Measurements from ENCODE around the gene BAZ2B.

BAZ2B gene

GRCh38 chr2:159650574-159650973 lies 34.2 kb upstream of the BAZ2B start:
- Histone ChIP-seq H3K4me2 (ENCODE audit: low read depth, low read length, poor library complexity, severe bottlenecking) (no peak overlapping the region), H3K27me3 (ENCODE audit: insufficient read depth, low read length, poor library complexity, severe bottlenecking) (no peaks in the 10 kb centered on the region), H3K4me1 (ENCODE audit: insufficient read depth, low read length, poor library complexity, severe bottlenecking) (no peaks in the 10 kb centered on the region), H3K9me2 (replicated peaks; ENCODE audit: low read depth, low read length) (no peaks in the 10 kb centered on the region), H3K36me3 (ENCODE audit: insufficient read depth, low read length) (no peaks in the 10 kb centered on the region), H3K9ac (ENCODE audit: low read depth, low read length, poor library complexity, severe bottlenecking) (no peak overlapping the region), H4K20me1 (ENCODE audit: insufficient read depth, low read length, poor library complexity, severe bottlenecking) (no peaks in the 10 kb centered on the region), H3K9me3 (ENCODE audit: insufficient read depth, low read depth, low read length) (peaks cover 4% of the 10 kb centered on the region; the same call in 1 of the 2 replicates), H3K4me3 (ENCODE audit: low read length, poor library complexity, severe bottlenecking) (no peak overlapping the region), H3K79me2 (ENCODE audit: insufficient read depth, low read length) (no peaks in the 10 kb centered on the region), H2AFZ (ENCODE audit: low read length) (no peak overlapping the region), H3F3A (ENCODE audit: low read depth) (no peaks in the 10 kb centered on the region)
- TF ChIP-seq CTCF (conservative IDR thresholded peaks at IDR 0.05; ENCODE audit: low read length) (no peak), EZH2phosphoT487 (IDR thresholded peaks at IDR 0.05; ENCODE audit: borderline replicate concordance) (no peak)

- no peak for TF ChIP-seq EZH2phosphoT487 (IDR thresholded peaks at IDR 0.05; ENCODE audit: borderline replicate concordance)
- TF ChIP-seq CTCF (conservative IDR thresholded peaks at IDR 0.05; ENCODE audit: low read length), result no peak
- no peak overlapping the region for H2AFZ ChIP-seq (ENCODE audit: low read length)
These were observed 32.3 kb upstream of the BAZ2B start for GRCh38 chr2:159648643-159649042.

GRCh38 chr2:159647667-159648066 lies 31.3 kb upstream of the BAZ2B start:
- Histone ChIP-seq H3K4me1 (ENCODE audit: insufficient read depth, low read length, poor library complexity, severe bottlenecking) (no peaks in the 10 kb centered on the region), H3K4me2 (ENCODE audit: low read depth, low read length, poor library complexity, severe bottlenecking) (no peak overlapping the region), H3K9ac (ENCODE audit: low read depth, low read length, poor library complexity, severe bottlenecking) (no peak overlapping the region), H3K9me2 (replicated peaks; ENCODE audit: low read depth, low read length) (no peaks in the 10 kb centered on the region), H2AFZ (ENCODE audit: low read length) (no peak overlapping the region), H3K27me3 (ENCODE audit: insufficient read depth, low read length, poor library complexity, severe bottlenecking) (no peaks in the 10 kb centered on the region), H3K36me3 (ENCODE audit: insufficient read depth, low read length) (no peaks in the 10 kb centered on the region), H4K20me1 (ENCODE audit: insufficient read depth, low read length, poor library complexity, severe bottlenecking) (no peaks in the 10 kb centered on the region), H3K9me3 (ENCODE audit: insufficient read depth, low read depth, low read length) (no peaks in the 10 kb centered on the region), H3K4me3 (ENCODE audit: low read length, poor library complexity, severe bottlenecking) (no peak overlapping the region), H3F3A (ENCODE audit: low read depth) (no peaks in the 10 kb centered on the region), H3K79me2 (ENCODE audit: insufficient read depth, low read length) (no peaks in the 10 kb centered on the region)
- TF ChIP-seq CTCF (conservative IDR thresholded peaks at IDR 0.05; ENCODE audit: low read length) (no peak), EZH2phosphoT487 (IDR thresholded peaks at IDR 0.05; ENCODE audit: borderline replicate concordance) (no peak)

More at GRCh38 chr2:159648643-159649042, 32.3 kb upstream of the BAZ2B start:
- H3K27me3 ChIP-seq (ENCODE audit: insufficient read depth, low read length, poor library complexity, severe bottlenecking), result no peaks in the 10 kb centered on the region
- no peaks in the 10 kb centered on the region for H3K4me1 ChIP-seq (ENCODE audit: insufficient read depth, low read length, poor library complexity, severe bottlenecking)
- H3K4me3 ChIP-seq (ENCODE audit: low read length, poor library complexity, severe bottlenecking), result no peak overlapping the region
- H4K20me1 ChIP-seq (ENCODE audit: insufficient read depth, low read length, poor library complexity, severe bottlenecking), result no peaks in the 10 kb centered on the region
- H3K9me2 ChIP-seq (replicated peaks; ENCODE audit: low read depth, low read length), result no peaks in the 10 kb centered on the region
- no peaks in the 10 kb centered on the region for H3K79me2 ChIP-seq (ENCODE audit: insufficient read depth, low read length)
- H3K4me2 ChIP-seq (ENCODE audit: low read depth, low read length, poor library complexity, severe bottlenecking), result no peak overlapping the region
- H3F3A ChIP-seq (ENCODE audit: low read depth), result no peaks in the 10 kb centered on the region
- no peak overlapping the region for H3K9ac ChIP-seq (ENCODE audit: low read depth, low read length, poor library complexity, severe bottlenecking)
- no peaks in the 10 kb centered on the region for H3K9me3 ChIP-seq (ENCODE audit: insufficient read depth, low read depth, low read length)
- H3K36me3 ChIP-seq (ENCODE audit: insufficient read depth, low read length), result no peaks in the 10 kb centered on the region

Measured in Loucy (cell line).